DND-41 (cell line): ENCODE results near the gene ANK3.

Experiments
- CTCF ChIP-seq: IDR thresholded peaks from 2 replicates; pipeline ENCODE4 v1.5.1; 2012; ENCODE audit warnings: borderline replicate concordance, low read length, moderate library complexity, mild to moderate bottlenecking; ENCODE audit not compliant: poor library complexity, severe bottlenecking; ENCODE audit errors: extremely low read depth
- EZH2 ChIP-seq: IDR thresholded peaks from 3 replicates; pipeline ENCODE4 v1.6.1; 2012; ENCODE audit warnings: borderline replicate concordance, low read depth, mild to moderate bottlenecking, moderate library complexity, low read length, inconsistent platforms; ENCODE audit not compliant: severe bottlenecking

GRCh38 chr10:60042262-60042661, 347.4 kb downstream of the ANK3 start:
- TF ChIP-seq CTCF (no peak), EZH2 (no peak)
